IMR-90 (cell line): Measurements from ENCODE around the gene PSAP. TPM values are rescaled to one million over a fixed set of nuclear protein-coding genes. Genes with fewer than 3 reads are reported as not detected.

ENCODE experiments used
- ATAC-seq: fragments of 200-7000 bp; cut with Tn5 transposase; 2 replicates; pipeline ENCODE4 v1.9.1; 2020; ENCODE audit warnings: low read depth, mild to moderate bottlenecking, moderate library complexity
- BruUV-seq: library from RNA; stranded (reverse); fragments of 400-500 nt; replicated peaks from 2 replicates; lab custom pipeline; 2021; lab: Mats Ljungman, UMichigan
- CTCF ChIA-PET: fragments of 300-600 bp; formaldehyde crosslinking; extraction: SDS; loops from one replicate; lab custom pipeline; 2021; ENCODE audit warnings: antibody characterized with exemption; lab: Yijun Ruan, JAX
- POLR2A ChIA-PET: fragments of 300-600 bp; sonication (Branson Sonifier 250); formaldehyde crosslinking; loops from one replicate; lab custom pipeline; 2022; ENCODE audit warnings: antibody characterized with exemption; ENCODE audit not compliant: unreplicated experiment; lab: Charles Lee
- DNase-seq: peaks from one replicate; pipeline ENCODE4 v3.0.0; 2013
- H2AFZ ChIP-seq: replicated peaks from 2 replicates; pipeline ENCODE3; 2013; ENCODE audit warnings: low read length, mild to moderate bottlenecking; ENCODE audit not compliant: poor library complexity
- H2AK5ac ChIP-seq: 2 replicates; pipeline ENCODE4 v1.6.1; 2013; ENCODE audit warnings: low read depth, low read length, inconsistent platforms
- H2AK9ac ChIP-seq: replicated peaks from 2 replicates; pipeline ENCODE3; 2013; ENCODE audit warnings: mild to moderate bottlenecking, low read depth, low read length, moderate library complexity; ENCODE audit not compliant: poor library complexity
- H2BK120ac ChIP-seq: 2 replicates; pipeline ENCODE4 v1.6.1; 2013; ENCODE audit warnings: low read depth, low read length, inconsistent platforms
- H2BK15ac ChIP-seq: 3 replicates; pipeline ENCODE4 v1.6.1; 2013; ENCODE audit warnings: low read depth, low read length, inconsistent platforms
- H2BK20ac ChIP-seq: 2 replicates; pipeline ENCODE4 v1.6.1; 2013; ENCODE audit warnings: low read depth, mild to moderate bottlenecking, inconsistent platforms, low read length, moderate library complexity
- H2BK5ac ChIP-seq: 2 replicates; pipeline ENCODE4 v1.6.1; 2013; ENCODE audit warnings: mild to moderate bottlenecking, low read depth, low read length, inconsistent platforms; ENCODE audit not compliant: poor library complexity, severe bottlenecking
- H3K14ac ChIP-seq: replicated peaks from 2 replicates; pipeline ENCODE4 v1.6.1; 2013; ENCODE audit warnings: low read depth, low read length, inconsistent platforms
- H3K18ac ChIP-seq: 2 replicates; pipeline ENCODE4 v1.6.1; 2013; ENCODE audit warnings: low read depth, low read length, control low read depth
- H3K23ac ChIP-seq: 2 replicates; pipeline ENCODE4 v1.6.1; 2013; ENCODE audit warnings: low read depth, low read length, inconsistent platforms
- H3K27ac ChIP-seq: 2 replicates; pipeline ENCODE4 v1.5.1; 2013; ENCODE audit warnings: mild to moderate bottlenecking, control low read depth, low read length; ENCODE audit not compliant: insufficient read depth
- H3K27me3 ChIP-seq: 2 replicates; pipeline ENCODE4 v1.6.1; 2013; ENCODE audit warnings: low read length; ENCODE audit not compliant: control insufficient read depth, insufficient read depth
- H3K36me3 ChIP-seq: 2 replicates; pipeline ENCODE4 v1.6.1; 2013; ENCODE audit warnings: low read length, mixed read lengths; ENCODE audit not compliant: control insufficient read depth, insufficient read depth
- H3K4ac ChIP-seq: 2 replicates; pipeline ENCODE4 v1.6.1; 2013; ENCODE audit warnings: low read depth, low read length, inconsistent platforms
- H3K4me1 ChIP-seq: 2 replicates; pipeline ENCODE4 v1.6.1; 2013; ENCODE audit warnings: low read length, mixed read lengths; ENCODE audit not compliant: control insufficient read depth, insufficient read depth
- H3K4me2 ChIP-seq: 2 replicates; pipeline ENCODE4 v1.6.1; 2013; ENCODE audit warnings: low read depth, mild to moderate bottlenecking, control low read depth, low read length, moderate library complexity
- H3K4me3 ChIP-seq: 2 replicates; pipeline ENCODE4 v1.5.1; 2013; ENCODE audit warnings: low read depth, mild to moderate bottlenecking, control low read depth, low read length, moderate library complexity; ENCODE audit not compliant: insufficient read depth
- H3K56ac ChIP-seq: 2 replicates; pipeline ENCODE4 v1.6.1; 2013; ENCODE audit warnings: low read length, inconsistent platforms; ENCODE audit not compliant: insufficient read depth; ENCODE audit errors: extremely low read depth
- H3K79me1 ChIP-seq, 2 experiments: 2 replicates each; pipeline ENCODE4 v1.6.1; 2013; ENCODE audit warnings: low read length in 2 of 2, inconsistent platforms in 1 of 2, low read depth in 1 of 2
- H3K9ac ChIP-seq: 2 replicates; pipeline ENCODE4 v1.6.1; 2013; ENCODE audit warnings: low read depth, low read length, control low read depth
- H3K9me1 ChIP-seq: 2 replicates; pipeline ENCODE4 v1.6.1; 2013; ENCODE audit warnings: low read length, inconsistent platforms; ENCODE audit not compliant: insufficient read depth
- H3K9me3 ChIP-seq: 2 replicates; pipeline ENCODE4 v1.6.1; 2013; ENCODE audit warnings: low read length; ENCODE audit not compliant: control insufficient read depth, insufficient read depth
- H4K20me1 ChIP-seq: 2 replicates; pipeline ENCODE4 v1.6.1; 2013; ENCODE audit warnings: low read length, inconsistent platforms; ENCODE audit not compliant: insufficient read depth
- H4K5ac ChIP-seq: 2 replicates; pipeline ENCODE4 v1.6.1; 2013; ENCODE audit warnings: mild to moderate bottlenecking, low read depth, low read length, control low read depth
- H4K8ac ChIP-seq, 2 experiments: 2 replicates each; pipeline ENCODE4 v1.6.1; 2013; ENCODE audit warnings: low read depth in 2 of 2, low read length in 2 of 2, control low read depth in 1 of 2, inconsistent platforms in 1 of 2
- H4K91ac ChIP-seq: 2 replicates; pipeline ENCODE4 v1.6.1; 2013; ENCODE audit warnings: low read depth, low read length, inconsistent platforms; ENCODE audit not compliant: insufficient read depth
- CEBPB ChIP-seq: IDR thresholded peaks from 2 replicates; pipeline ENCODE4 v1.6.1; 2012; ENCODE audit warnings: low read depth, low read length, improper control_type of control experiment
- CTCF ChIP-seq: conservative IDR thresholded peaks from 2 replicates; pipeline ENCODE4 v1.5.1; 2012; ENCODE audit warnings: mild to moderate bottlenecking, low read depth, low read length, improper control_type of control experiment
- FOS ChIP-seq: fragments of 150-350 bp; IDR thresholded peaks from 2 replicates; pipeline ENCODE4 v1.6.1; 2016; ENCODE audit warnings: low read depth, low read length
- MAZ ChIP-seq: IDR thresholded peaks from 2 replicates; pipeline ENCODE4 v1.6.1; 2012; ENCODE audit warnings: low read depth, mild to moderate bottlenecking, low read length, improper control_type of control experiment, moderate library complexity, borderline replicate concordance
- NFE2L2 ChIP-seq: fragments of 150-350 bp; IDR thresholded peaks from 2 replicates; pipeline ENCODE4 v1.6.1; 2016; ENCODE audit warnings: low read depth, mild to moderate bottlenecking, low read length
- POLR2A ChIP-seq: IDR thresholded peaks from 2 replicates; pipeline ENCODE4 v1.6.1; 2012; ENCODE audit warnings: mild to moderate bottlenecking, low read depth, low read length
- RAD21 ChIP-seq: IDR thresholded peaks from 2 replicates; pipeline ENCODE4 v1.6.1; 2012; ENCODE audit warnings: low read length, improper control_type of control experiment
- SMC3 ChIP-seq: fragments of 150-350 bp; IDR thresholded peaks from 2 replicates; pipeline ENCODE4 v1.6.1; 2016; ENCODE audit warnings: low read depth, mild to moderate bottlenecking, antibody characterized with exemption, low read length, moderate library complexity
- WGBS, 2 experiments: methylation state at CpG; one replicate each; pipeline versions ENCODE4 v1.1.5 to v1.1.7; 2013; ENCODE audit warnings: missing lambda C conversion rate in 2 of 2; ENCODE audit not compliant: insufficient read length in 1 of 2; ENCODE audit errors: extremely low coverage in 2 of 2; 5-methylcytosine and 5-hydroxymethylcytosine counted together
- dilution Hi-C: fragments of 300-500 bp; cut with HindIII; formaldehyde crosslinking; loops from one replicate; pipeline ENCODE4 v1.14.3; 2018; ENCODE audit warnings: low sequenced_read_pairs; ENCODE audit not compliant: unreplicated experiment
- in situ Hi-C: fragments of 300-500 bp; cut with MboI; formaldehyde crosslinking; loops from 3 replicates; pipeline ENCODE4 v1.14.3; 2019; ENCODE audit warnings: low sequenced_read_pairs, inconsistent platforms, mixed read lengths
- intact Hi-C: fragments of 100-400 bp; cut with micrococcal nuclease; formaldehyde crosslinking; loops from 2 replicates; pipeline ENCODE4 v1.10.0; 2022
- polyA plus RNA-seq, 3 experiments: library from polyadenylated mRNA; depleted of rRNA; stranded (reverse); fragments of >200 nt; gene quantifications; 2 replicates each; pipeline ENCODE4 v1.2.3, GENCODE V29; 2012; ENCODE audit warnings: low replicate concordance in 1 of 3
- total RNA-seq: library from RNA; depleted of rRNA; stranded (reverse); fragments of >200 nt; gene quantifications from 2 replicates; pipeline ENCODE4 v1.2.3, GENCODE V29; 2012

Gene PSAP
- total and polyA plus RNA-seq, 2 of the 4 experiments (the other 2 are of a cell fraction), result 216 to 876 TPM

GRCh38 chr10:71893920-71894319 lies 42.9 kb upstream of the PSAP start:
- peaks cover 4% of the 10 kb centered on the region; the same call in 1 of the 2 replicates for H3K4me1 ChIP-seq
- no peak overlapping the region for H3K4me3 ChIP-seq
- H3K36me3 ChIP-seq, result no peaks in the 10 kb centered on the region
- H3K4ac ChIP-seq, result no peak overlapping the region
- in situ Hi-C loops (no loop called here), dilution Hi-C loops (no loop called here), intact Hi-C loops (no loop called here)
- H3K56ac ChIP-seq, result no peak overlapping the region
- H3K18ac ChIP-seq, result no peak overlapping the region
- no peak overlapping the region for H3K27ac ChIP-seq
- H2BK20ac ChIP-seq, result no peak overlapping the region
- H2AK9ac ChIP-seq, result no peak overlapping the region
- no peaks in the 10 kb centered on the region for H3K9me3 ChIP-seq
- H2AFZ ChIP-seq, result no peak overlapping the region
- H2BK15ac ChIP-seq, result no peak overlapping the region
- H3K14ac ChIP-seq, result no peak overlapping the region
- BruUV-seq, result no TSS peak
- 79% methylated on average over 4 of the region's 8 CpGs; no CpG with 5 or more reads in 1 of the 2 experiments for WGBS, 2 experiments
- no peak overlapping the region for H3K23ac ChIP-seq
- no peak overlapping the region for H3K9ac ChIP-seq
- TF ChIP-seq POLR2A, result no peak
- TF ChIP-seq RAD21, result no peak
- no peak for TF ChIP-seq CEBPB
- no peak for TF ChIP-seq SMC3
- TF ChIP-seq FOS, result no peak
- no peak for TF ChIP-seq CTCF
- no peak for TF ChIP-seq NFE2L2
- TF ChIP-seq MAZ, result no peak
- ATAC-seq (no peak), DNase-seq (no peak)
- 0 out of 2 replicates have a peak, but pooled peaks cover 2% of the 10 kb centered on the region for H3K27me3 ChIP-seq
- no peak overlapping the region for H4K8ac ChIP-seq
- H4K20me1 ChIP-seq, result no peaks in the 10 kb centered on the region
- H2AK5ac ChIP-seq, result no peak overlapping the region
- 0 out of 2 replicates have a peak, but pooled peaks cover 3% of the 10 kb centered on the region for H3K9me1 ChIP-seq
- no peak overlapping the region for H3K4me2 ChIP-seq
- ChIA-PET POLR2A (no interaction called here), CTCF (no interaction called here)
- H2BK5ac ChIP-seq, result no peak overlapping the region
- no peaks in the 10 kb centered on the region for H3K79me1 ChIP-seq
- H2BK120ac ChIP-seq, result no peak overlapping the region
- no peak overlapping the region for H4K91ac ChIP-seq
- H4K5ac ChIP-seq, result no peak overlapping the region
